HCT116 (cell line): ENCODE data around the gene RAB27A. TPM values are rescaled to one million over a fixed set of nuclear protein-coding genes. Genes with fewer than 3 reads are reported as not detected.

Source experiments
- ATAC-seq: fragments of 200-7000 bp; cut with Tn5 transposase; 2 replicates; pipeline ENCODE4 v1.9.1; 2020; ENCODE audit warnings: mild to moderate bottlenecking, moderate library complexity
- BruUV-seq: library from RNA; stranded (reverse); fragments of 400-500 nt; replicated peaks from 2 replicates; lab custom pipeline; 2021; lab: Mats Ljungman, UMichigan
- CTCF ChIA-PET: fragments of 300-600 bp; sonication (Branson Sonifier 250); formaldehyde crosslinking; loops from one replicate; lab custom pipeline; 2021; ENCODE audit warnings: antibody characterized with exemption; lab: Charles Lee
- POLR2A ChIA-PET: fragments of 300-600, 350-600 bp; sonication (Branson Sonifier 250); formaldehyde crosslinking; loops from one replicate; lab custom pipeline; 2021; ENCODE audit warnings: antibody characterized with exemption; lab: Charles Lee
- RAD21 ChIA-PET, 2 experiments: fragments of 300-600 bp; sonication (Branson Sonifier 250); formaldehyde crosslinking; loops; one replicate each; lab custom pipeline; 2023; ENCODE audit warnings: low total read pairs in 2 of 2; ENCODE audit not compliant: uncharacterized antibody in 2 of 2, unreplicated experiment in 2 of 2, low non-redundant PET in 1 of 2; lab: Charles Lee
- DNase-seq: peaks from one replicate; pipeline ENCODE4 v3.0.0-alpha.2; 2010; ENCODE audit warnings: low read depth, low spot score
- H2AFZ ChIP-seq: fragments of 200-600 bp; shearing (Covaris generic), sonication (generic); 2 replicates; pipeline ENCODE4 v1.6.1; 2017; ENCODE audit warnings: low read depth, mixed run types, mixed read lengths, antibody characterized with exemption, low read length; ENCODE audit not compliant: poor library complexity, severe bottlenecking
- H3K27ac ChIP-seq: 2 replicates; pipeline ENCODE4 v1.5.1; 2012; ENCODE audit warnings: low read depth, low read length
- H3K27me3 ChIP-seq: fragments of 200-600 bp; sonication (generic); 2 replicates; pipeline ENCODE4 v1.6.1; 2016; ENCODE audit warnings: mixed run types, low read length, mixed read lengths; ENCODE audit not compliant: insufficient read depth
- H3K36me3 ChIP-seq, 2 experiments: fragments of 200-500 bp in 1 of 2; fragments of 200-600 bp in 1 of 2; sonication (Bioruptor generic) in 1 of 2; sonication (generic) in 1 of 2; 2 replicates each; pipeline versions ENCODE4 v1.5.1 to v1.6.1; 2014 to 2016; ENCODE audit warnings: low read length in 2 of 2, inconsistent platforms in 1 of 2, mixed read lengths in 1 of 2, mixed run types in 1 of 2; ENCODE audit not compliant: insufficient read depth in 2 of 2, control insufficient read depth in 1 of 2
- H3K4me1 ChIP-seq, 2 experiments: fragments of 200-600 bp in 1 of 2; sonication (generic) in 1 of 2; 2 replicates each; pipeline versions ENCODE4 v1.5.1 to v1.6.1; 2012 to 2017; ENCODE audit warnings: low read length in 2 of 2, inconsistent platforms in 1 of 2, mild to moderate bottlenecking in 1 of 2, mixed read lengths in 1 of 2, mixed run types in 1 of 2, moderate library complexity in 1 of 2; ENCODE audit not compliant: insufficient read depth in 2 of 2, control insufficient read depth in 1 of 2
- H3K4me2 ChIP-seq: fragments of 200-600 bp; sonication (generic); 2 replicates; pipeline ENCODE4 v1.6.1; 2017; ENCODE audit warnings: mixed run types, low read length, mixed read lengths
- H3K4me3 ChIP-seq, 2 experiments: fragments of 200-600 bp in 1 of 2; sonication (generic) in 1 of 2; replicated peaks in 1 of 2; 2 replicates each; pipeline ENCODE4 v1.5.1; 2011 to 2016; ENCODE audit warnings: low read length in 2 of 2, control low read depth in 1 of 2, low read depth in 1 of 2, mild to moderate bottlenecking in 1 of 2, mixed read lengths in 1 of 2, mixed run types in 1 of 2
- H3K79me2 ChIP-seq: fragments of 200-600 bp; sonication (generic); 2 replicates; pipeline ENCODE4 v1.6.1; 2017; ENCODE audit warnings: mild to moderate bottlenecking, mixed run types, low read length, moderate library complexity, mixed read lengths; ENCODE audit not compliant: insufficient read depth
- H3K9ac ChIP-seq: fragments of 200-600 bp; sonication (generic); 2 replicates; pipeline ENCODE4 v1.6.1; 2016; ENCODE audit warnings: low read length, mixed read lengths
- H3K9me2 ChIP-seq: fragments of 200-600 bp; sonication (generic), shearing (Covaris generic); 2 replicates; pipeline ENCODE4 v1.6.1; 2017; ENCODE audit warnings: mixed run types, mild to moderate bottlenecking, moderate library complexity; ENCODE audit not compliant: insufficient read depth
- H3K9me3 ChIP-seq, 2 experiments: fragments of 200-500 bp in 1 of 2; fragments of 200-600 bp in 1 of 2; sonication (Bioruptor generic) in 1 of 2; sonication (generic) in 1 of 2; 2 replicates each; pipeline ENCODE4 v1.6.1; 2014 to 2017; ENCODE audit warnings: low read length in 2 of 2, mixed read lengths in 2 of 2, inconsistent platforms in 1 of 2, low read depth in 1 of 2, mild to moderate bottlenecking in 1 of 2, mixed run types in 1 of 2, moderate library complexity in 1 of 2; ENCODE audit not compliant: control insufficient read depth in 1 of 2, insufficient read depth in 1 of 2
- H4K20me1 ChIP-seq: fragments of 200-600 bp; sonication (generic), shearing (Covaris generic); 2 replicates; pipeline ENCODE4 v1.6.1; 2017; ENCODE audit warnings: mixed run types, mild to moderate bottlenecking, moderate library complexity; ENCODE audit not compliant: insufficient read depth
- CBX3 ChIP-seq: IDR thresholded peaks from 2 replicates; pipeline ENCODE4 v1.6.1; 2012; ENCODE audit warnings: low read depth
- CEBPB ChIP-seq: IDR thresholded peaks from 2 replicates; pipeline ENCODE4 v1.6.1; 2012; ENCODE audit warnings: low read depth
- EZH2 ChIP-seq: fragments of 200-600 bp; sonication (generic); IDR thresholded peaks from 2 replicates; pipeline ENCODE4 v1.6.1; 2017; ENCODE audit warnings: antibody characterized with exemption, mixed run types
- EZH2phosphoT487 ChIP-seq: fragments of 200-600 bp; IDR thresholded peaks from 2 replicates; pipeline ENCODE4 v1.6.1; 2018; ENCODE audit warnings: antibody characterized with exemption, borderline replicate concordance
- FOSL1 ChIP-seq: IDR thresholded peaks from 2 replicates; pipeline ENCODE4 v1.6.1; 2012; ENCODE audit warnings: low read depth
- JUND ChIP-seq: IDR thresholded peaks from 2 replicates; pipeline ENCODE4 v1.6.1; 2012
- SIN3A ChIP-seq: IDR thresholded peaks from 2 replicates; pipeline ENCODE4 v1.6.1; 2012; ENCODE audit warnings: low read depth
- SP1 ChIP-seq: IDR thresholded peaks from 2 replicates; pipeline ENCODE4 v1.6.1; 2012; ENCODE audit warnings: low read depth
- TCF7L2 ChIP-seq: IDR thresholded peaks from 2 replicates; pipeline ENCODE4 v1.7.0; 2011; ENCODE audit warnings: borderline replicate concordance, inconsistent platforms; ENCODE audit not compliant: insufficient read depth, insufficient read length; ENCODE audit errors: extremely low read depth
- YY1 ChIP-seq: IDR thresholded peaks from 2 replicates; pipeline ENCODE4 v1.6.1; 2011; ENCODE audit warnings: low read length, low read depth, moderate library complexity, mild to moderate bottlenecking; ENCODE audit not compliant: insufficient replicate concordance; ENCODE audit errors: extremely low read depth
- intact Hi-C: fragments of 100-400 bp; cut with micrococcal nuclease; formaldehyde crosslinking; loops from 2 replicates; pipeline ENCODE4 v1.10.0; 2022
- total RNA-seq: library from RNA; stranded (reverse); gene quantifications from one replicate; pipeline ENCODE4 v1.2.1, GENCODE V29; 2021; ENCODE audit not compliant: unreplicated experiment
- TF ChIP-seq, protein P1 (sequence below): IDR thresholded peaks from 2 replicates; pipeline ENCODE4 v1.6.1; 2011; ENCODE audit warnings: mild to moderate bottlenecking, low read length, moderate library complexity; ENCODE audit not compliant: insufficient replicate concordance; ENCODE audit errors: extremely low read depth
- TF ChIP-seq, protein P2 (sequence below): IDR thresholded peaks from 2 replicates; pipeline ENCODE4 v1.6.1; 2012

Gene RAB27A
- total RNA-seq, 1 experiment from 2014 or later: 8.8 TPM

DNA sequence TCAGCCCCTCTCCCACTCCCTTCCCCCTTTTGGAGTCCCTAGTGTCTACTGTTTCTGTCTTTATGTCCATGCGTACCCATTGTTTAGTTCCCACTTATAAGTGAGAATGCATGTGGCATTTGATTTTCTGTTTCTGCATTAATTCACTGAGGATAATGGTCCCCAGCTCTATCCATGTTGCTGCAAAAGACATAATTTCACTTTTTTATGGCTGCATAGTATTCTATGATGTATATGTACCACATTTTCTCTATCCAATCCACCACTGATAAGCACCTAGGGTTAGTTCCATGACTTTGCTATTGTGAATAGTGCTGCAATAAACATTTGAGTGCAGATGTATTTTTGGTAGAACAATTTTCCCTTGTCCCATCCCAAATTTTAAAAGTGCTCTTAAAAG lies 58.7 kb downstream of the RAB27A start:
- DNase-seq: no peak
- Histone ChIP-seq H2AFZ (no peak overlapping the region), H4K20me1 (no peaks in the 10 kb centered on the region), H3K9me2 (no peaks in the 10 kb centered on the region), H3K4me1 (no peaks in the 10 kb centered on the region), H3K4me2 (no peak overlapping the region), H3K79me2 (no peaks in the 10 kb centered on the region), H3K9ac (no peak overlapping the region), H3K36me3 (no peaks in the 10 kb centered on the region)
- no TSS peak for BruUV-seq
- POLR2A ChIA-PET: no interaction called here
- CTCF ChIA-PET: no interaction called here
- RAD21 ChIA-PET: no interaction called here
- TF ChIP-seq, protein P1, sequence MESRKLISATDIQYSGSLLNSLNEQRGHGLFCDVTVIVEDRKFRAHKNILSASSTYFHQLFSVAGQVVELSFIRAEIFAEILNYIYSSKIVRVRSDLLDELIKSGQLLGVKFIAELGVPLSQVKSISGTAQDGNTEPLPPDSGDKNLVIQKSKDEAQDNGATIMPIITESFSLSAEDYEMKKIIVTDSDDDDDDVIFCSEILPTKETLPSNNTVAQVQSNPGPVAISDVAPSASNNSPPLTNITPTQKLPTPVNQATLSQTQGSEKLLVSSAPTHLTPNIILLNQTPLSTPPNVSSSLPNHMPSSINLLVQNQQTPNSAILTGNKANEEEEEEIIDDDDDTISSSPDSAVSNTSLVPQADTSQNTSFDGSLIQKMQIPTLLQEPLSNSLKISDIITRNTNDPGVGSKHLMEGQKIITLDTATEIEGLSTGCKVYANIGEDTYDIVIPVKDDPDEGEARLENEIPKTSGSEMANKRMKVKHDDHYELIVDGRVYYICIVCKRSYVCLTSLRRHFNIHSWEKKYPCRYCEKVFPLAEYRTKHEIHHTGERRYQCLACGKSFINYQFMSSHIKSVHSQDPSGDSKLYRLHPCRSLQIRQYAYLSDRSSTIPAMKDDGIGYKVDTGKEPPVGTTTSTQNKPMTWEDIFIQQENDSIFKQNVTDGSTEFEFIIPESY: no peak
- no peak for TF ChIP-seq CEBPB
- TF ChIP-seq EZH2phosphoT487: no peak
- no peak for TF ChIP-seq SIN3A
- TF ChIP-seq FOSL1: no peak
- no peak for TF ChIP-seq SP1
- TF ChIP-seq JUND: no peak
- TF ChIP-seq YY1: no peak
- no peak for TF ChIP-seq EZH2
- no peak for TF ChIP-seq CBX3
- TF ChIP-seq, protein P2, sequence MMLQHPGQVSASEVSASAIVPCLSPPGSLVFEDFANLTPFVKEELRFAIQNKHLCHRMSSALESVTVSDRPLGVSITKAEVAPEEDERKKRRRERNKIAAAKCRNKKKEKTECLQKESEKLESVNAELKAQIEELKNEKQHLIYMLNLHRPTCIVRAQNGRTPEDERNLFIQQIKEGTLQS: no peak
- no peak for TF ChIP-seq TCF7L2
- TF ChIP-seq, all 23 proteins: peak for 0
- no peaks in the 10 kb centered on the region for H3K9me3 ChIP-seq
- H3K27ac ChIP-seq: no peak overlapping the region
- no peaks in the 10 kb centered on the region for H3K27me3 ChIP-seq
- intact Hi-C loops: no loop called here
- no peak for ATAC-seq
- no peak overlapping the region for H3K4me3 ChIP-seq
